DMS53 treated with DMSO at 0.1 percent for 48 hours (cell line): ENCODE results near the gene FBXO4.

Experiments
- DNase-seq: peaks from one replicate; lab custom pipeline; 2025; ENCODE audit not compliant: unreplicated experiment; lab: John Stamatoyannopoulos, UW

The FBXO4 gene, protein sequence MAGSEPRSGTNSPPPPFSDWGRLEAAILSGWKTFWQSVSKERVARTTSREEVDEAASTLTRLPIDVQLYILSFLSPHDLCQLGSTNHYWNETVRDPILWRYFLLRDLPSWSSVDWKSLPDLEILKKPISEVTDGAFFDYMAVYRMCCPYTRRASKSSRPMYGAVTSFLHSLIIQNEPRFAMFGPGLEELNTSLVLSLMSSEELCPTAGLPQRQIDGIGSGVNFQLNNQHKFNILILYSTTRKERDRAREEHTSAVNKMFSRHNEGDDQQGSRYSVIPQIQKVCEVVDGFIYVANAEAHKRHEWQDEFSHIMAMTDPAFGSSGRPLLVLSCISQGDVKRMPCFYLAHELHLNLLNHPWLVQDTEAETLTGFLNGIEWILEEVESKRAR

GRCh38 chr5:41924872-41925554, at the start of gene FBXO4:
Gene FBXO4, plus strand, starts transcription at chr5:41925281. Its CDS starts 29 bp downstream, at chr5:41925310.
- DNase-seq = peak; percentile 72

DNA sequence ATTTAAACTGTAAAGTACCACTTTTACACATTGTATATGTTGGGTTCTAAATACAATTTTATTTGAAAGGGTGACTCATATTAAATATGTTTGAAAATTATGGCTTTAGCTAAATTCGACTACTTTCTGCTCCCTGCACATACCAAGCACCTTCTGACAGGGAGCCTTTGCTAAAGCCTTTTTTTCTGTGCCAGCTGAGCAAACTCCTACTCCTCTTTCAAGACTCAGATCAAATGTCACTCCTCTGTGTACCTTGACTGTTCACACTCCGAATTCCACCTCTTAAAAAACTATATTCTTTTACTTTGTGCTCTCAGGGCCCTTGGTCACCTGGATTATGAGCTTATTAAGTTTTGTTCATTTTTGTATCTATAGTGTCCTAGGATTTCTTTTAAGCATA, 48.4 kb upstream of the FBXO4 start:
- peak; percentile 36 for DNase-seq

DNA sequence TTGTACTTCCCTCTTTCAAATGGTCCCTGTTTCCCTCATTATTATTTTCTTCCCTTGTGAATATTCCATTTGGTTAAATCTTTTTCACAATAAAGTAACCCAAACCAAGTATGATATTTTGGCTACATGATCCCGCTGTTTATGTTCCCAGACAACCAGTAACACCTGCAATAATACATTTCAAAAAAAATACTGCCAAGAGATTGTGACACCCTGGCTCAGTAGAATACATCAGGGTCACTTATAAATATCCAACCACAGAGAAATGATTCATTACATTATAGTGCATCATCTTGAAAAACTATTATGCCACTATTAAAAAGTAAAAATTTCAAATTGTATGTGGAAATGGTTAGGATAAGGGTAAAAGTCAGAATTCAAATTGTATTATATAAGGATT, 47.7 kb upstream of the FBXO4 start:
- DNase-seq = no peak

DNA sequence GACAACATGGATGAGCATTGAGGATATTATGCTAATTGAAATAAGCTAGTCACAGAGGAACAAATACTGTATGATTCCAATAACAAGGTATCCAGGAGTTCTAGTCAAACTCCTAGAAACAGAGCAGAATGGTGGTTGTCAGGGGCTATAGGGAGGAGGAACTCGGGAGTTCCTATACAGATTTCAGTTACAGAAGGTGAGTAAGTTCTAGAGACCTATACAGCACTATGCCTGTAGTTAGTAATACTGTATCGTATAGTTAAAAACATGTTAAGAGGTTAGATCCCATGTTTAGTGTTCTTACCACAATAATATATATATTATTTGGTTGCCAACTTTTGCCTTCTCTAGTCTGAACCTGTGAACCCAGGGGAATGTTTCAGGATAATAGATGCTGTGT, 46.9 kb upstream of the FBXO4 start:
- no peak for DNase-seq

DNA sequence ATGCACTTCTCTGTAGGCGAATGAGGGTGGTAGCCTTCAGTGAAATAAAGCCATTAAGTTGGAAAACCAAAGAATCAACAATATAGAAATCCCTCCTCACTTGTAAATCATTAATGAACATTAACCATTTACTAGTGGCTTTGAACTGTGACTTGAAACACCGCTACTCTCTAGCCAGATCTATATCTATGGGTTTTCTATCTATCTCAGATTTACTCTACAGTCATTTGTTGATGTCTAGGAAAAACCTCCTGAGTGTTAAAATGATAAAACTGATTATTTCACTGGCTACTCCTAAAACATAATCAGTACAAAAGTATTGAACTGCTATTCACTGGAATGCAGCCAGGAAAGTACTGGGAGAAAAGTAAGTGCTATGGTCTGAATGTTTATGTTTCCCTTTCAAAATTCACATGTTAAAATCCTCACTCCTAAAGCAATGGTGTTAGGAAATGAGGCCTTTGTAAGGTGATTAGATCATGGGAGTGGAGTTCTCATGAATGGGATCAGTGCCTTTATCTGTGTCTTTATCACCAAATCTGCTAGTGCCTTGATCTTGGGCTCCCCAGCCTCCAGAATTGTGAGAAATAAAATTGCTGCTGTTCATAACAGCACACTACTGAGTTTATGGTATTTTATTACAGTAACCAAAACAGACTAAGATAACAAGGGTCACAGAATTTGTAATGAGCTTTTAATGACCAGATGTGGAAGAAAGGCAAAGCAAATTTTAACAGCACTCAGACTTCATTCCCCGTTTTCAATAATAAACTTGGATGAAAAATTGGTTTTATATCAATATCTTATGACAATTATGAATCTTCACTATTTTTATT, 46.2 kb upstream of the FBXO4 start:
- no peak for DNase-seq

GRCh38 chr5:41882765-41883164, 42.3 kb upstream of the FBXO4 start:
- DNase-seq = no peak

DNA sequence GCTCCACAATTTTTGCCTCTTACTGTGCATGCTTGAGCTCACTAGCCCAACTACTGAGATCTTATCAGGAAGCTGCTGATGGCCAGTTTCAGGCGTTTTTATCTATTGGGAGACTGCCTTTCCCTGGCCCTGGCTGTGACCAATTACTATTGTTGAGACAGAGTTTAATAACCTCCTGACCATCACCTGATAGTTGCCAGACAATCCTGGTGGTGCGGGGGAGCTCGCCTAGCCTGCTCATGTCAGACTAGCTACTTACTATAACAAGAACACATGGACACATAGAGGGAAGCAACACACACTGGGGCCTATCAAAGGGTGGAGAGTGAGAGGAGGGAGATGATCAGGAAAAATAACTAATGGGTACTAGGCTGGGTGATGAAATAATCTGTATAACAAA, 41.8 kb upstream of the FBXO4 start:
- no peak for DNase-seq

GRCh38 chr5:41883936-41884335, 41.1 kb upstream of the FBXO4 start:
- no peak for DNase-seq

DNA sequence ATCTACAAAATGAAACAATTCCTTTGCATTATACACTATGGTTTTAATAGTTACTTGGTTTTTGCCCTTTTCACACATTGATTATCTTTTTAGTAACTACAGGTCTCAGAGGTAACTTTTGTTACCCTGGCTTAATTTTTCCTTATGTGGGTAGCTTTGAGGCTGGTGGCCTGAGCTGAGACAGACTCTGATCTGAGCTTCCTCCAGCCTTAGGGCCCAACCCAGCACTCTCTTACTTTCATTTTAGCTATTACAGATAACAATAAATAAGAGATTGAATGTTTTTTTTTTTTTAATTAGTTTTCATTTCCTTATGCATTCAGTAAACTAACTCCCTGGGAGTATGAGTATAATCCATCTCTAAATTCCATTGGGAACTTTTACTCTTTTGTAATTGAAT, 39.8 kb upstream of the FBXO4 start:
- DNase-seq = no peak

DNA sequence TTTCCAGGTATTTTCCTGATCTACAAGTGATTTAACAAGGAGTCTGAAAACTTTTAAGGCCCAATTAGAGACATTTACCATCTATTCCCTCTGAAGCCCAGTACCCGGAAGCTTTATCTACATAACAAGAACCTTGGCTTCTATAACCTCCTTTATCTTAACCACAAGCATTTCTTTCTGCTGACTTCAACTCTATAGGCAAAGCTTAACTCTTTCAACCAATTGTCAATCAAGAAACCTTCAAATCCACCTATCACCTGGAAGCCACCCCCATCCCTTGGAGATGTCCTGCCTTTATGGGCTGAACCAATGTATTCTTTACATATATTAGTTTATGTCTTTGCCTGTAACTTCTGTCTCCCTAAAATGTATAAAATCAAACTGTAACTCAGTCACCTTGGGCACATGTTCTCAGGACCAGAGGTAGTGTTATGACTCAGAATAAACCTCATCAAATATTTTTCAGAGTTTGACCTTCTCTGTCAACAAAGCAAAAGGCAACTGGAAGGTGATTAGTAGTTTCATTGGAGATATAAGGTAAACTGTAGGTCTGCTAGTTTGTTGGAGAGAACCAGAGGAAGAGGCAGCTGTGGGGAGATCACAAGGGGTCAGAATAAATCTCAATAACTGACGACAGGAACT, 33.9 kb upstream of the FBXO4 start:
- DNase-seq = no peak

- DNase-seq = no peak
These were observed 33.0 kb upstream of the FBXO4 start for GRCh38 chr5:41892031-41892430.

- DNase-seq = no peak
These were observed 31.8 kb upstream of the FBXO4 start for GRCh38 chr5:41893074-41893851.

DNA sequence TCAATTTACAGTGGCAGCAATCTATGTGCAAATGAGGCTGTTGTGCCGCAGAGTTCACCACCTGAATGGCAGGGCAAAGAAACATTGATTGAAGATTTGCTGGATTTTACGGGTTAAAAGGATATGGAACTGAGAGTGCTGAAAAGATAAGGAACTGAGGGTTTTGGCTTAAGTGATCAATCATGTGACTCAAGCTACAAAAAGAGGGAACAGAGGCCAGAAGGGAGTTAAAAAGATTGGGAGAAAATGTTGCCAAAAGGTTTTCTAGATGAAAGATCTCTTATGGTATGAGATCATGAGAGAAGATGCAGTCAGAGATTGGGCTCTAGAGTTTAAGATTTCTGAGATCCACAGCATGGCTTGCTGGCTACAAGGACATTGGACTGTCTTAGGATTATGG, 28.9 kb upstream of the FBXO4 start:
- DNase-seq = no peak

GRCh38 chr5:41903382-41903891, 21.6 kb upstream of the FBXO4 start:
- no peak for DNase-seq

DNA sequence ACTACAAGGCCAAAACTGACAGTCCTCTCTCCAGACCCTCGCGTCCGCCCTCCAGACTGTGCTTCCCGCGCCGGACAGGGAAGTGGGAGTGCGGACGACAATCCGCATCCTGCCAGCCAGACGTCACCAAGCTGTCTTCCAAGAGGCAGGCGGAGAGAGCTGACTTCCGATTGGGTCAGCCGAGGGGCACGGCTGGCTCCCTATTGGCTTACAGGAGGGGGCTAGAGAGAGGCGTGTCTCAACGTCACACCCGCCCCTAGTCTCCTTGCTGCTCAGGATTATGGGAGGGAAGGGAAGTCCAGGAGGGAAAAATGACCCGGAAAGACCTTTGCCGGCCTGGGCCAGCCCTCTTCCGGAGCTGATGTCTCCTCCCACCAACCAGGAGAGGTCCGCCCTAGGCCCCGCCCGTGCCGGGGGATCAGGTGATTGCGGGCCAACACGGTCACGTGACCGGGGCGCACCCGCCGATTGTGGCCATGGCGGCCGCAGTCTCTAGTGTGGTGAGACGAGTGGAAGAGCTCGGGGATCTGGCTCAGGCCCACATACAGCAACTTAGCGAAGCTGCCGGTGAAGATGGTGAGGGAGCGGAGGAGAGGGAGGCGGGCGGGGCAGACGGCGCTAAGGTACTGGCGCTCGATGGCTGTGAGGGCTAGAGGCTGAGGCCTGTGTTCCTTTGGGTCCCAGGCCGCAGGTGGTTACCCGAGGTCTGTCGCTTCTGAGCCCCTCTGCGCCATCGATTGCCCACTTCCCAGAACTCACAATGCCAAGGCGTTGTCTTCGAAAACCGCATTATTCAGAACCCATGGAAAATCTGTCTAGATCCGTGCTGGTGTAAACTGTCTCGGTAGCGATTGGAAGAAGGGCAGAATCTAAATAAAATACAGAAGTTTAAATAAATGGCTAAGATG, 20.9 kb upstream of the FBXO4 start, which contains the start of gene RIMOC1:
Gene RIMOC1, plus strand, starts transcription at position 453 of the 908 bp plus-strand sequence. Its CDS starts 24 bp downstream, at position 477.
- peak; percentile 96 for DNase-seq

DNA sequence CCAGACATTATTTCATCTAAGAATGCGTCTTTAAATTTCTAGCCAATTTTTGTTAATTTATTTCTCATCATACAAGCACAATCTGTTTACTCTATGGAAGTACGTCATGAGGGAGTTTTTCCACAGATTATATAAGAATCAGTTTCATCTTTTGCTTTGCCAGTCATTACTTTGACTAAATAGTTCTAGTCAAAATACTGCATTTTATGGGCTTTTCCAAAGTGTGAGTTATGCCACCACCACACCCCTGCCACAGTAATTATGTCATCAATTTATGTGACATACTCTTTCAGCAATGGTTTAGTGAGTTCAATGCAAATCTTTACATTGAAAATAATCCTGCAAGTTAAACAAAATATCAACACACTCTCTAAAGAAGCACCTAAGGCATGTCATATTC, 18.9 kb upstream of the FBXO4 start:
- no peak for DNase-seq

- no peak for DNase-seq
These were observed 16.6 kb upstream of the FBXO4 start for GRCh38 chr5:41908374-41909079.

- DNase-seq = no peak
These were observed 7.0 kb upstream of the FBXO4 start for GRCh38 chr5:41918105-41918504.
